Measurements from ENCODE around the gene SPEG.

The SPEG gene

GRCh38 chr2:219465659-219466561, 31.3 kb downstream of the SPEG start:
- no peak for DNase-seq

GRCh38 chr2:219466816-219467735, 32.4 kb downstream of the SPEG start:
- no peak for DNase-seq

- no peak for DNase-seq
Observed at GRCh38 chr2:219467736-219468075, 33.1 kb downstream of the SPEG start.

GRCh38 chr2:219468410-219469185, 34.0 kb downstream of the SPEG start:
- no peak for DNase-seq

GRCh38 chr2:219469186-219469724, 34.6 kb downstream of the SPEG start:
- DNase-seq = no peak

GRCh38 chr2:219470429-219470828, 35.8 kb downstream of the SPEG start:
- no peak for DNase-seq

GRCh38 chr2:219471476-219472371, 37.1 kb downstream of the SPEG start:
- no peak for DNase-seq

- no peak for DNase-seq
Observed at GRCh38 chr2:219472629-219473187, 38.1 kb downstream of the SPEG start.

GRCh38 chr2:219473511-219473910, 38.9 kb downstream of the SPEG start:
- DNase-seq = no peak

GRCh38 chr2:219474285-219475060, 39.8 kb downstream of the SPEG start:
- no peak for DNase-seq

- DNase-seq = no peak
Observed at GRCh38 chr2:219475278-219475677, 40.6 kb downstream of the SPEG start.

- DNase-seq = peak; percentile 34
Observed at GRCh38 chr2:219475697-219476651, 41.3 kb downstream of the SPEG start.

GRCh38 chr2:219476652-219477151, 42.1 kb downstream of the SPEG start:
- no peak for DNase-seq

- no peak for DNase-seq
Observed at GRCh38 chr2:219477179-219477578, 42.5 kb downstream of the SPEG start.

GRCh38 chr2:219477815-219478214, 43.2 kb downstream of the SPEG start:
- DNase-seq = no peak

GRCh38 chr2:219478916-219479315, 44.3 kb downstream of the SPEG start:
- DNase-seq = no peak

- no peak for DNase-seq
Observed at GRCh38 chr2:219480004-219480403, 45.4 kb downstream of the SPEG start.

GRCh38 chr2:219482674-219483405, 48.2 kb downstream of the SPEG start:
- no peak for DNase-seq
